Spleen (tissue), 7 donors: ENCODE data around the gene GPATCH2L.

Experiments used
- CTCF ChIP-seq, 11 experiments: fragments of 200-600 bp in 7 of 11; fragments of 450-650 bp in 4 of 11; sonication (generic) in 4 of 11; IDR thresholded peaks in 8 of 11; conservative IDR thresholded peaks in 3 of 11; 1 replicate in 7 of 11; 2 replicates in 4 of 11; pipeline versions ENCODE4 v1.4.0 to v1.8.0; 2016 to 2021; ENCODE audit warnings: antibody characterized with exemption in 11 of 11, inconsistent platforms in 4 of 11, mild to moderate bottlenecking in 1 of 11
- POLR2AphosphoS5 ChIP-seq, 3 donors: sonication (generic); formaldehyde crosslinking; IDR thresholded peaks; one replicate each; pipeline ENCODE4 v1.5.1; 2017; ENCODE audit warnings: antibody characterized with exemption in 3 of 3
- donor health status: DM: no; HTN: no; CAD: no; lungs with moderate emphysema.
- donor health status: DM: no; HTN: no; CAD: no.
- donor health status: DM: no; HTN: no; CAD: no.

DNA sequence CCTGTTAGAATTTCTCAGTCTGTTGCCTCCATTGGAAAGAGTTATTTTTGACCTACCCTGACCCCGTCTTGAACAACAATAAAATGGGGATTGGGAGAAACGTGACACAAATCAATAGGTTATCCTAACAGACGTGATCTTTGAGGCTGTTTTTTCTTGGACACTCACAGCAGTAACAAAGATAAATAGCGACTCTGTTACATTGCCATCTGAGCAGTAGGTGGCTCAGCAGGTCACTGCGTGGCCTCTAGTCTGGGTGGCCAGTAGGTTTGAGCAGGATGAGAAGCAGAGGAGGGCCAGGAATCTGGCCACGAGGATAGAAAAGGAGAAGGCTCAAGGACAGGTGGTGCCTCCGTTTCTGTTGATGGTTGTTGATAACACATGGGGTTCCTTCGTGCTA lies 101.4 kb downstream of the GPATCH2L start:
- TF ChIP-seq CTCF (IDR thresholded peaks at IDR 0.05 in 8 of 11, conservative IDR thresholded peaks at IDR 0.05 in 3 of 11) (no peak), POLR2AphosphoS5 (IDR thresholded peaks at IDR 0.05) (no peak)
